CD4-positive, CD25-positive, alpha-beta regulatory T cell (primary cell): ENCODE measurements around the gene NFIB. TPM values are rescaled to one million over a fixed set of nuclear protein-coding genes. Genes with fewer than 3 reads are reported as not detected.

Experiments
- ATAC-seq, 2 donors: fragments of 150-1000 bp; cut with Tn5 transposase; one replicate each; pipeline ENCODE4 v1.10.0; 2021; ENCODE audit warnings: low read depth in 2 of 2, moderate number of reproducible peaks in 2 of 2, moderate library complexity in 1 of 2
- DNase-seq, 3 donors: peaks; one replicate each; pipeline versions ENCODE4 v3.0.0 to v3.0.0-alpha.2; 2012 to 2022; ENCODE audit warnings: mixed read lengths in 1 of 3
- H3K27ac ChIP-seq: one replicate; pipeline ENCODE4 v1.7.0; 2013; ENCODE audit warnings: mild to moderate bottlenecking, low read length; ENCODE audit not compliant: insufficient read depth, poor library complexity, severe bottlenecking
- H3K27me3 ChIP-seq: one replicate; pipeline ENCODE4 v1.7.0; 2013; ENCODE audit warnings: low read length; ENCODE audit not compliant: control insufficient read depth, insufficient read depth
- H3K36me3 ChIP-seq: one replicate; pipeline ENCODE4 v1.7.0; 2013; ENCODE audit warnings: mild to moderate bottlenecking, low read length, moderate library complexity; ENCODE audit not compliant: control insufficient read depth, insufficient read depth
- H3K4me1 ChIP-seq: 2 replicates; pipeline ENCODE4 v1.7.0; 2013; ENCODE audit warnings: mild to moderate bottlenecking, low read length; ENCODE audit not compliant: insufficient read depth, control insufficient read depth, poor library complexity, severe bottlenecking
- H3K4me3 ChIP-seq: one replicate; pipeline ENCODE4 v1.7.0; 2013; ENCODE audit warnings: low read depth, mild to moderate bottlenecking, low read length, moderate library complexity
- H3K9me3 ChIP-seq, 2 experiments: 1 replicate in 1 of 2; 2 replicates in 1 of 2; pipeline ENCODE4 v1.7.0; 2013; ENCODE audit warnings: low read length in 2 of 2, mild to moderate bottlenecking in 1 of 2, moderate library complexity in 1 of 2; ENCODE audit not compliant: control insufficient read depth in 2 of 2
- H3K27ac Mint-ChIP-seq, 3 donors: one replicate each; pipeline ENCODE4 v1.8.0; 2020 to 2022; ENCODE audit warnings: mild to moderate bottlenecking in 3 of 3, mixed read lengths in 3 of 3, moderate library complexity in 2 of 3
- H3K27me3 Mint-ChIP-seq: one replicate; pipeline ENCODE4 v1.8.0; 2022; ENCODE audit warnings: mild to moderate bottlenecking, mixed read lengths
- H3K36me3 Mint-ChIP-seq: one replicate; pipeline ENCODE4 v1.8.0; 2020; ENCODE audit warnings: mixed read lengths
- H3K4me1 Mint-ChIP-seq, 4 donors: one replicate each; pipeline ENCODE4 v1.8.0; 2020 to 2022; ENCODE audit warnings: mixed read lengths in 4 of 4, mild to moderate bottlenecking in 1 of 4
- H3K4me3 Mint-ChIP-seq, 4 donors: one replicate each; pipeline ENCODE4 v1.8.0; 2020 to 2022; ENCODE audit warnings: mild to moderate bottlenecking in 4 of 4, mixed read lengths in 4 of 4, moderate library complexity in 3 of 4
- H3K9me3 Mint-ChIP-seq, 7 donors: one replicate each; pipeline ENCODE4 v1.8.0; 2020 to 2022; ENCODE audit warnings: mixed read lengths in 7 of 7, mild to moderate bottlenecking in 3 of 7, moderate library complexity in 2 of 7
- polyA plus RNA-seq, 4 donors: library from polyadenylated mRNA; unstranded; fragments of 300-500 nt; fragmentation: Illumina TruSeq; gene quantifications; one replicate each; pipeline ENCODE4 v1.2.3, GENCODE V29; 2021
- total RNA-seq: library from RNA; stranded (reverse); gene quantifications from one replicate; pipeline ENCODE4 v1.2.3, GENCODE V29; 2022

The NFIB gene
- total and polyA plus RNA-seq, 5 donors from 2014 or later = 0.20 TPM; not detected in 4

GRCh38 chr9:14288433-14288832 is 25.5 kb downstream of the NFIB start:
- Mint-ChIP-seq H3K4me1 (no peaks in the 10 kb centered on the region), H3K27me3 (peaks cover 7% of the 10 kb centered on the region), H3K36me3 (no peaks in the 10 kb centered on the region), H3K9me3 (peaks cover 0 to 4% (median 1%) of the 10 kb centered on the region in 7 donors), H3K4me3 (no peak overlapping the region), H3K27ac (no peak overlapping the region)
- DNase-seq = no peak
- H3K4me1 ChIP-seq = no peaks in the 10 kb centered on the region
- no peaks in the 10 kb centered on the region for H3K9me3 ChIP-seq
- H3K36me3 ChIP-seq = no peaks in the 10 kb centered on the region
- no peak overlapping the region for H3K4me3 ChIP-seq
- no peak for ATAC-seq
- H3K27ac ChIP-seq = no peak overlapping the region
- H3K27me3 ChIP-seq = peaks cover 3% of the 10 kb centered on the region

GRCh38 chr9:14286121-14286520 is 27.8 kb downstream of the NFIB start:
- no peak overlapping the region for H3K27ac ChIP-seq
- H3K27me3 Mint-ChIP-seq = peaks cover 10% of the 10 kb centered on the region
- H3K9me3 ChIP-seq = no peaks in the 10 kb centered on the region
- H3K27ac Mint-ChIP-seq = no peak overlapping the region
- DNase-seq = no peak
- H3K4me3 ChIP-seq = no peak overlapping the region
- H3K4me1 Mint-ChIP-seq = no peaks in the 10 kb centered on the region
- H3K4me1 ChIP-seq = no peaks in the 10 kb centered on the region
- H3K36me3 Mint-ChIP-seq = no peaks in the 10 kb centered on the region
- H3K36me3 ChIP-seq = no peaks in the 10 kb centered on the region
- H3K27me3 ChIP-seq = peaks cover 3% of the 10 kb centered on the region
- peaks cover 0 to 4% (median 0%) of the 10 kb centered on the region in 7 donors for H3K9me3 Mint-ChIP-seq
- no peak for ATAC-seq
- H3K4me3 Mint-ChIP-seq = no peak overlapping the region

GRCh38 chr9:14283276-14283675 is 30.7 kb downstream of the NFIB start:
- no peaks in the 10 kb centered on the region for H3K36me3 ChIP-seq
- Mint-ChIP-seq H3K27me3 (peaks cover 10% of the 10 kb centered on the region), H3K27ac (no peak overlapping the region)

GRCh38 chr9:14281876-14282275 is 32.1 kb downstream of the NFIB start:
- ATAC-seq = no peak
- no peak overlapping the region for H3K27ac Mint-ChIP-seq
- no peaks in the 10 kb centered on the region for H3K36me3 Mint-ChIP-seq
- Histone ChIP-seq H3K4me3 (no peak overlapping the region), H3K27ac (no peak overlapping the region), H3K9me3 (no peaks in the 10 kb centered on the region), H3K36me3 (no peaks in the 10 kb centered on the region), H3K4me1 (no peaks in the 10 kb centered on the region), H3K27me3 (no peaks in the 10 kb centered on the region)
- no peaks in the 10 kb centered on the region for H3K4me1 Mint-ChIP-seq
- no peak overlapping the region for H3K4me3 Mint-ChIP-seq
- DNase-seq = no peak
- H3K9me3 Mint-ChIP-seq = peaks cover 0 to 3% (median 0%) of the 10 kb centered on the region in 7 donors
- peaks cover 10% of the 10 kb centered on the region for H3K27me3 Mint-ChIP-seq

More at GRCh38 chr9:14283276-14283675, 30.7 kb downstream of the NFIB start:
- no peak for ATAC-seq
- no peaks in the 10 kb centered on the region for H3K9me3 ChIP-seq
- no peak for DNase-seq
- Mint-ChIP-seq H3K36me3 (no peaks in the 10 kb centered on the region), H3K4me1 (no peaks in the 10 kb centered on the region), H3K9me3 (peaks cover 0 to 4% (median 0%) of the 10 kb centered on the region in 7 donors), H3K4me3 (no peak overlapping the region)
- no peaks in the 10 kb centered on the region for H3K27me3 ChIP-seq
- H3K27ac ChIP-seq = no peak overlapping the region
- no peak overlapping the region for H3K4me3 ChIP-seq
- H3K4me1 ChIP-seq = no peaks in the 10 kb centered on the region

GRCh38 chr9:14281136-14281795 is 32.7 kb downstream of the NFIB start:
- H3K27me3 Mint-ChIP-seq = peaks cover 9% of the 10 kb centered on the region
- DNase-seq (no peak), ATAC-seq (no peak)
- Histone ChIP-seq H3K9me3 (no peaks in the 10 kb centered on the region), H3K27ac (no peak overlapping the region), H3K4me1 (no peaks in the 10 kb centered on the region), H3K27me3 (no peaks in the 10 kb centered on the region), H3K36me3 (no peaks in the 10 kb centered on the region), H3K4me3 (no peak overlapping the region)
- H3K36me3 Mint-ChIP-seq = no peaks in the 10 kb centered on the region
- H3K4me3 Mint-ChIP-seq = no peak overlapping the region
- no peak overlapping the region for H3K27ac Mint-ChIP-seq
- H3K9me3 Mint-ChIP-seq = no peaks in the 10 kb centered on the region
- H3K4me1 Mint-ChIP-seq = no peaks in the 10 kb centered on the region

GRCh38 chr9:14279671-14280070 is 34.3 kb downstream of the NFIB start:
- Histone ChIP-seq H3K27me3 (no peaks in the 10 kb centered on the region), H3K36me3 (no peaks in the 10 kb centered on the region), H3K27ac (no peak overlapping the region), H3K4me3 (no peak overlapping the region), H3K9me3 (no peaks in the 10 kb centered on the region), H3K4me1 (no peaks in the 10 kb centered on the region)
- ATAC-seq (no peak), DNase-seq (no peak)
- Mint-ChIP-seq H3K27ac (no peak overlapping the region), H3K27me3 (peaks cover 9% of the 10 kb centered on the region), H3K9me3 (no peaks in the 10 kb centered on the region), H3K4me3 (no peak overlapping the region), H3K36me3 (no peaks in the 10 kb centered on the region), H3K4me1 (no peaks in the 10 kb centered on the region)

- no peaks in the 10 kb centered on the region for H3K4me1 ChIP-seq
- Mint-ChIP-seq H3K4me1 (no peaks in the 10 kb centered on the region), H3K9me3 (no peaks in the 10 kb centered on the region), H3K36me3 (no peaks in the 10 kb centered on the region), H3K27ac (no peak overlapping the region), H3K27me3 (peaks cover 15% of the 10 kb centered on the region), H3K4me3 (no peak overlapping the region)
- DNase-seq (no peak), ATAC-seq (no peak)
- no peaks in the 10 kb centered on the region for H3K36me3 ChIP-seq
- H3K4me3 ChIP-seq = no peak overlapping the region
- no peaks in the 10 kb centered on the region for H3K9me3 ChIP-seq
- H3K27me3 ChIP-seq = no peaks in the 10 kb centered on the region
- H3K27ac ChIP-seq = no peak overlapping the region
Observed at GRCh38 chr9:14278291-14278721, 35.6 kb downstream of the NFIB start.

- no peak overlapping the region for H3K4me3 ChIP-seq
- no peak for ATAC-seq
- no peak overlapping the region for H3K27ac ChIP-seq
- no peaks in the 10 kb centered on the region for H3K36me3 ChIP-seq
- no peaks in the 10 kb centered on the region for H3K4me1 ChIP-seq
- no peak for DNase-seq
- no peaks in the 10 kb centered on the region for H3K4me1 Mint-ChIP-seq
- H3K9me3 Mint-ChIP-seq = no peaks in the 10 kb centered on the region
- no peaks in the 10 kb centered on the region for H3K36me3 Mint-ChIP-seq
- no peaks in the 10 kb centered on the region for H3K9me3 ChIP-seq
- H3K27me3 Mint-ChIP-seq = peaks cover 13% of the 10 kb centered on the region
- H3K27ac Mint-ChIP-seq = no peak overlapping the region
- no peak overlapping the region for H3K4me3 Mint-ChIP-seq
- H3K27me3 ChIP-seq = no peaks in the 10 kb centered on the region
Observed at GRCh38 chr9:14277761-14278160, 36.2 kb downstream of the NFIB start.
